Measurements from ENCODE around the gene NEK11.

The NEK11 gene, protein sequence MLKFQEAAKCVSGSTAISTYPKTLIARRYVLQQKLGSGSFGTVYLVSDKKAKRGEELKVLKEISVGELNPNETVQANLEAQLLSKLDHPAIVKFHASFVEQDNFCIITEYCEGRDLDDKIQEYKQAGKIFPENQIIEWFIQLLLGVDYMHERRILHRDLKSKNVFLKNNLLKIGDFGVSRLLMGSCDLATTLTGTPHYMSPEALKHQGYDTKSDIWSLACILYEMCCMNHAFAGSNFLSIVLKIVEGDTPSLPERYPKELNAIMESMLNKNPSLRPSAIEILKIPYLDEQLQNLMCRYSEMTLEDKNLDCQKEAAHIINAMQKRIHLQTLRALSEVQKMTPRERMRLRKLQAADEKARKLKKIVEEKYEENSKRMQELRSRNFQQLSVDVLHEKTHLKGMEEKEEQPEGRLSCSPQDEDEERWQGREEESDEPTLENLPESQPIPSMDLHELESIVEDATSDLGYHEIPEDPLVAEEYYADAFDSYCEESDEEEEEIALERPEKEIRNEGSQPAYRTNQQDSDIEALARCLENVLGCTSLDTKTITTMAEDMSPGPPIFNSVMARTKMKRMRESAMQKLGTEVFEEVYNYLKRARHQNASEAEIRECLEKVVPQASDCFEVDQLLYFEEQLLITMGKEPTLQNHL

DNA sequence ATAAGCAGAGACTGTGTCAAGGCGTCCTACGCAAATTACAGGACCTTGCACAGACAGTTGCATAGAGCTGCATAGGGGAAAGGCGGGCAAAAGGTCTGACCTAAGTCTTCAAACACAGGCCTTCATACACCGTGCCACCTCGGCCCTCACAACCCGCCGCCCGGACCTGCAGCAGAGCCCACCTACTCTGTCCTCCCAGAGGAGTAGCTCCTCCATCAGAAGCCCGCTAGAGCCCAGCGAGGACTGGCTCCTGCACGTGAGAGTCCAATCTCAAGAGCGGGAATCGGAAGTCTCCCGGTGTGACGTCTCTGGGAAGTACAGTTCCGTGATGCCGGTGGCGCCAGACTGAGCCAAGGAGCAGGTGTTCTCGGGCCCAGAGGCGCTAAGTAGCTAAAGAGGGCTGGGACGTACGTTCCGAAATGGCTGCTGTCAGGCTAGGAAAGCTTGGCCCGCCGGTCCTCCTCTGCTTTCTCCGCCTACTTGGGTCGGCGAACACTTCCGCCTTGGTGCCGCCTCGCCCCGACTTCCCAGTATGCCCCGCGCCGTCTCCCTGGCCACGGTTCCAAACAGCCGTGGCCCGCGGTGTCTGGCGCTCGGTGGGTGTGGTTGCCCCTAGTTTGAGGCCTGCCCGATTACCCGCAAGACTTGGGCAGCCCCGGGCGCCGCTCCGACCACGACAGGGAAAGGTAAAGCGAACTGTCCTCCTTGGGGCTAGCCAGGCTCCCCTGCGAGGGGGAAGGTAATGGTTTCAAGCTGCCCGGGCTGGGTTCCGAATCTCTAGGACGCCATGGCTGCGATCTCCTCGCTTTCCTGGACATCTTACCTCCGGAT, at the start of gene NEK11, which contains the start of gene ASTE1:
Gene NEK11 (plus strand): TSS at position 557 of the 831 bp plus-strand sequence. CDS start 2,832 bp downstream, outside the sequence.
Gene ASTE1 (minus strand): TSS at position 505 of the 831 bp plus-strand sequence. CDS start 1,519 bp downstream, outside the sequence.
- H3K4me3 ChIP-seq (ENCODE audit: low read depth, low read length) = peak within 1 kb of the TSS; percentile 74

DNA sequence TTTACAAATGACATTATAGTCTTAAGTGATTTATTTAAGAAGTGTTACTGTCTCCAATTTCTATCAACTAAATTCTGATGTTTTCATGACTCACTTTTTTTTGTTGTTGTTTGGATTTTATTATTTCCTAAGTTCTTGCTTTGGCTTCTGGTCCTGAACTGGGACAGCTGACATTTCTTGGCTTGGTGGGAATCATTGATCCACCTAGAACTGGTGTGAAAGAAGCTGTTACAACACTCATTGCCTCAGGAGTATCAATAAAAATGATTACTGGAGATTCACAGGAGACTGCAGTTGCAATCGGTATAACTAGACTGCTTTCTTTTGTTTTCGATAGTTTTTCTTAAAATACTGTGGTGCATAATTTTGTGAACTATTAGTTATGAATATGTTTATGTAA, 47.6 kb upstream of the NEK11 start:
- no peak overlapping the region for H3K4me3 ChIP-seq (ENCODE audit: low read depth, low read length)

DNA sequence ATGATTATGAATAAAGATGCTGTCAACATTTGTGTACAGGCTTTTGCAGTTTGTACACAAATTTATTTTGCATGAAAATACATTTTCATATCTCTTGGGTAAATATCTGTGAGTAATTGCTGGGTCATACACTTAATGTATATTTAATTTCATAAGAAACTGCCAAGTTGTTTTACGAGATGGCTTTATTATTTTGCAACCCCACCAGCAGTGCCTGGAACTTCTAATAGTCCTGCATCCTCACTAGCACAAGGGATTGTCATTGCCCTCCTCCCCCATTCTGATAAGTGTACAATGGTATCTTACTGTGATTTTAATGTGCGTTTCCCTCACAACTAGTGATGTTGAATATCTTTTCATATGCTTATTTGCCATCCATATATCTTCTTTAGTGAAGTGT, 45.2 kb upstream of the NEK11 start:
- H3K4me3 ChIP-seq (ENCODE audit: low read depth, low read length) = no peak overlapping the region

DNA sequence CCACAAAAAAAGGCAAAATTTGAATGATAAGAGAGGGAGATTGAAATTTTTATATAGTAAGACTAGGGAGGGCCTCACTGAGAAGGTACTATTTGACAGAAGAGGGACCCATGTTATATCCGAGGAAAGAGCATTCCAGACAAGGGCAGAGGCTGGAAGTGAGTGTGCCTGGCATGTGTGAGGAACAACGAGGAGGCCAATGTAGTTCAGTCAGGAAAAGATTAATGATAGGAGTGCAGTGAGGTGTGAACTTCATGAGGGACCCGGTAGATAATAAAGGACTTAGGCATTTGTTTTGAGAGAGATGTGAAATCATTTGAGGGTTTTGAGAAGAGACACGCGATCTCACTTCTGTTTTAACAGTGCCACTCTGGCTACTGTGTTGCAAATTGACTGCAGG, 36.4 kb upstream of the NEK11 start:
- H3K4me3 ChIP-seq (ENCODE audit: low read depth, low read length) = no peak overlapping the region

DNA sequence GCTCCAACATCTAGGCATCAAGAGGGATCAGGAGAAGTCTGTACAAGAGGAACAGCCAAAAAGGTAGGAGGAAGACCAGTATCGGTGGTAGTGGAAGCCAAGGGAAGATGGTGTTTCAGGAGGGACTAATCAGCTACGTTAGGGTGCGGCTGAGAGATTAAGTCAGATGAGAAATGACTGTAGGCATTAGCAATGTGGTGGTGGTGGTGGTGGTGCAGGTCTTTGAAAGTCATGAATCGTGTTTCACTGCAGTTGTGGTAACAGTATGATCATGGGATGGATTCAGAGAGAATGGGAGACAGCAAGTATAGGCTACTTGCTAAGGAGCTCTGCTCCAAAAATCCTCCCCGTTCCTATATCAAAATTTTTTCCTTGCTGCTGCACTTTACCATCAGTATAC, 35.6 kb upstream of the NEK11 start:
- no peak overlapping the region for H3K4me3 ChIP-seq (ENCODE audit: low read depth, low read length)

DNA sequence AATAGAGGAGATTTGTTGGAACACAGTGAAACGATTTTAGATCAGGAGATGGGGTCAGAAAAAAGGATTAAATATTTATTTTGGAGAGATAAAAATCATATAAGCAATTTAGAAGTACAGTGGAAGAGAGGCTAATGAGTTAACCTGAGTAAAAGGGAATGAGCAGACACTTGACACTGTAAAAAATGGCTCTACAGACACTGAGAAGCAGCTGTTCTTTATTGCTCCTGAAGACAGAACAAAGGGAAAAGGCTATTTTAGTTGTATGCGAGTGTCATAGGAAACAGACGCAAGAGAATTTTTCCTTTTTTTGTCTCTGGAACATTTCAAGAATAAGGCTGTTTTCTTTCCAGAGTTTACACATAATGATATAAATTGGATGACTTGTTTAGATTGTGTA, 34.3 kb upstream of the NEK11 start:
- H3K4me3 ChIP-seq (ENCODE audit: low read depth, low read length) = no peak overlapping the region

DNA sequence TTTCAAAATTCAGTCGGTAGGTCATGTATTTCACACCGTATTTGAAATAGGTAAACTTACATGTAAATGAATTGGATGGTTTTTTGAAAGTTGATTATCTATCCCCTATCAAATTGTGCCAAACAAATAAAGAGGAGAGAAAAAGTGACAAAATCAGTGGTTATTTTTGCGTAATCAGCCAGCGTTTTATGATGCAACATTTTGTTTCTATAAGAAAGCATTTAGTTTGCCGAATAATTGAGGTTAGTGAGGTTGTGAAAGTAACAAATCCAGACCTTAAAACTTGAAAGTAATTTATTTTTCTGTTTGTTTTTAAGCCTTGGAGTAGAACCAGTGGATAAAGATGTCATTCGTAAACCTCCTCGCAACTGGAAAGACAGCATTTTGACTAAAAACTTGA, 29.4 kb upstream of the NEK11 start:
- H3K4me3 ChIP-seq (ENCODE audit: low read depth, low read length) = no peak overlapping the region

DNA sequence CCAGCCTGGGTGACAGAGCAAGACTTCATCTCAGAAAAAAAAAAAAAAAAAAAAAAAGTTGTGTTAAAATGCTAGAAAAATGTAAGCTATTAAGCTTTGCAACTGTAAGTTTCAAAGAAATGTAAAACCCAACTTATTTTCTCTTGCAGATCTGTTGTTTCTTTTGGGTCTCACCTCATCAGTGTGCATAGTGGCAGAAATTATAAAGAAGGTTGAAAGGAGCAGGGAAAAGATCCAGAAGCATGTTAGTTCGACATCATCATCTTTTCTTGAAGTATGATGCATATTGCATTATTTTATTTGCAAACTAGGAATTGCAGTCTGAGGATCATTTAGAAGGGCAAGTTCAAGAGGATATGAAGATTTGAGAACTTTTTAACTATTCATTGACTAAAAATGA, 25.6 kb upstream of the NEK11 start:
- H3K4me3 ChIP-seq (ENCODE audit: low read depth, low read length) = no peak overlapping the region

DNA sequence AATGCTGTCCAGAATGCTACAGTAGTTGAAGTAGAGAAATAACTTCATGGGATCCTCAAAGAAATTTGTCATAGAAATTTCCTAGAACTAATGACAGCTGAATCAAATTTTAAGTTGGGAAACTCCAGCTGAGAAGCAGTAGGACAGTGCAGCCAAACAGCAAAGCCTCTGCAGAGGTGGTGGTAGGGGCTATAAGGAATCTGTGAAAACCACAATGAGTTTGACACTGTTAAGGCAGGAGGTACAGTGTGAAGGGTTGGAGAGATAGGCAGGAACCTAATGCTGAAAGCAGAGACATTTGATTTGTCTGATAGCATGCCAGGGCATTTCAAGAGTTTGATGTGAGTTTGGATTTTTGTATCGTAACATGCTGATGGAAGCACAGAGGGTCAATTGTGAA, 22.1 kb upstream of the NEK11 start:
- no peak overlapping the region for H3K4me3 ChIP-seq (ENCODE audit: low read depth, low read length)

DNA sequence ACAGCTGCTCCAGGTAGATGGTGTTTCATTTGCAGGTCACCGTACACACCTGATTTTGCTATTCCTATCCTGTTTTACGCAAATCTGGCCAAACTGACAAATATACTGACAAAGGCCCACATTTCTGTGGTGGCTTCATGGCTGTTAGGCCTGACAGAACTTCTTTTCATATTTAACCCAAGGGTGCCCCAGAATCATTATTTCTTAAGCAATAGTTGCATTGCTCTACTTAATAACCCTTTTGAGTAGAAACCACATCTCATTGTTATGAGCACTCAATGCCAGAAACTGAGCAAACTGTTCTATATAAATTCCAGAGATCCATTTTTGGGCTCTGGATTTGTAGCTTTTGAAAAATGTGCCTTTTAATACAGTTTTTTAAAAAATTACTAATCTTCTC, 19.4 kb upstream of the NEK11 start:
- no peak overlapping the region for H3K4me3 ChIP-seq (ENCODE audit: low read depth, low read length)

DNA sequence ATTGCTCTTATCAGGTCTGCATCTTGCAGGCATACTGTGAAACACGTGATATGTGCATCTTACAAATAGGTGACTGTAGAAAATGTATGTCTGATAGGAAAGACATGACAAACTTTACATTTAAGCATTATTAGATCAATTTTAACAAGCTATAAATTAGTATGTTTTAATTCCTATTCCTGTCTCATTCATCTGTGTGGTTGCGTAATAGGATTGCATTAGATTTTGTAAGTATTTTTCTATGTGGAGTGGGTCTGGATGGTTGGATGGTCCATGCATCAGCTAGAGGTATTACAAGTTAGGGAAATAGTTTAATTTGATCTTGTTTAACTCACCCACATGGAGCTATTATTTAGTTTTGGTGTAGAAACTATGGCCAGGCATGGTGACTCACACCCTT, 18.9 kb upstream of the NEK11 start:
- no peak overlapping the region for H3K4me3 ChIP-seq (ENCODE audit: low read depth, low read length)

DNA sequence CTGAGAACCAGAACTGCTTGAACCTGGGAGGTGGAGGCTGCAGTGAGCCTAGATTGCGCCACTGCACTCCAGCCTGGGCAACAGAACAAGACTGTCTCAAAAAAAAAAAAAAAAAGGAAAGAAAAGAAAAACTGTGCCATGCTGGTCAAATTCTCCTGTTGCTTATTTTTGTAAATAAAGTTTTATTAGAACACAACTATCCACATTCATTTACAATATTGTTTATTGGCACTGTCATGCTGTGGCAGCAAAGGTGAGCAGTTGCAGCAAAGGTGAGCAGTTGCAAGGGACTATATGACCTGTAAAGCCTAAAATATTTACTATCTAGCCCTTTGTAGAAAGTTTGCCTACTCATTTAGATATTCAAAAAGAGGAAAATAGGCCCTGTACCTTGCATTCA, 18.4 kb upstream of the NEK11 start:
- no peak overlapping the region for H3K4me3 ChIP-seq (ENCODE audit: low read depth, low read length)

DNA sequence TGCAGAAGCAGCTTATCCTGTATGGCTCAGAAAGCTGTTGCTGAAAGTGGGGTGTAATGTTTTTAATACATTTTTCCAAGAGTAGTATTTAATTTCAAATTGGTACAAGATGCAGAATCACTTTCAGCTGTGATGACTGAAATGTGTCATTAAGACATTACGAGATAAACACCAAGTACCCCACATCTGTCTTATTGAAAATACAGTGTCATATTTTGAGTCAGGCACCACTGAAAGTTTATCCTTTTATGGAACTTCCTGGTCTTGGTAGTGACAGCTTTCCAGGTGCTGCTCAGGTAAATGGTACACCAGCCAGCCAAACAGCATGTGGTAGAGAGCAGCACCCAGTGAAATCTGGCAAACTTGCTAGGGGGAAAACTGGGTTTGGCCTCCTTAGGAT, 17.0 kb upstream of the NEK11 start:
- no peak overlapping the region for H3K4me3 ChIP-seq (ENCODE audit: low read depth, low read length)

DNA sequence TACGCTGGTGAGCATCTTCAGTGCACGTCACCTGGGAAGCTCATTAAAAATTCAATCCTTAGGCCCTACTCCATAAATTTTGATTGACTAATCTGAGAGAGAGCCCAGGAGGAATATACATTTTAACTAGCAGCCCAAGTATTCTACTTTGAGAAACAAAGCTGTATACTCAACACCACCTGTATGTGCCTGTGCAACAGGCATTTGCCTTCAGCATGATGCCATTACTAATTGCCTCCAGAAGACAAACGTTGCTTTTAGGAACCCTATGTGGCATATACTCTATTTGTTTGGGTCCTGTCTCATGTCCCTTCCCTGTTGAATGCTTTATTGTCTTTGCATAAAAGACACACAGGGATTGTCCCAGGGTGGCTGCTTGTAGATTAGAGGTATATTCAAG, 7.7 kb upstream of the NEK11 start:
- H3K4me3 ChIP-seq (ENCODE audit: low read depth, low read length) = no peak overlapping the region

DNA sequence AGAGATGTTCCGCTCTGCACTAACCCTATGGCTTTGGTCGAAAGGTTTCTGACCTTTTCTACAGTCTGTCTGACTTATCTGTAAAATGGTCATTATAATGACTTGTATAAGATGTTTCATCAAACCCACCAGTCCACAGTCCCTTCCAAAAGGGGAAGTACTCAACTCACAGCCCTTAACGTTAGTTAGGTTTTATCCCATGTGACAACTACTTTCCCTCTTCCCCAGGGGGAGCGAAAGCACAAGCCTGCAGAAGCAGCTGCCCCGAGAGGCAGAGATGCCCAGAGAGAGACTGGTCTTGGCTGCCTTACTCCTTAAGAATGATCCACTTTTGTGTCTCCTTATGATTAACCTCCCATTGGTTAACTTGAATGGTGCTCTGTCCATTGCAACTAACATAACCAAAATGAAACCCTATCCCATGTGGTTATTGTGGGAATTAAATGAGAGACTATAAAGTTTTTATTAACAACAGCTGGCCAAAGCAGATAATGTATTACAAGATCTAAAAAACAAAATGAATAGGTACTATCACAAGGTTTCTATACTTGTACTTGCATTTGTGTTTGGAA, 6.5 kb upstream of the NEK11 start:
- H3K4me3 ChIP-seq (ENCODE audit: low read depth, low read length) = no peak overlapping the region

DNA sequence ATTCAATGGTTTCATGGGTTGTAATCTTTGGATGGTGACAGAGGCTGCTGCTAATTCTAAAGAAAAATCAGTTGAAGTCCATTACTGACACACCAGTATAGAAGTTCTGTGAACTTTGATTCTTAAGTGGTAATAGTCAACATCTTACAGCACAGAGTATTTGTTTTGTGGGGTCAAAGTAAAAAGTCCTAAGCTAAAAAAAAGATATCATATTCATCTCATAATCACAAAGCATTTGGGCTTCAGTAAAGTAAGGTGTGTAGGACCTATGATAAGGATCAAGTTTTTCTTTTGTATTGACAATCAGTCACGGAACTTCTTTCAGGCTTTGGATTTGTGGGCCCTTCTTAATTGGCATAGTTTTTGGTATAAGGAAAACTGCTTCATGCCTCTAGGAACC, 1.1 kb upstream of the NEK11 start:
- H3K4me3 ChIP-seq (ENCODE audit: low read depth, low read length) = no peak overlapping the region

DNA sequence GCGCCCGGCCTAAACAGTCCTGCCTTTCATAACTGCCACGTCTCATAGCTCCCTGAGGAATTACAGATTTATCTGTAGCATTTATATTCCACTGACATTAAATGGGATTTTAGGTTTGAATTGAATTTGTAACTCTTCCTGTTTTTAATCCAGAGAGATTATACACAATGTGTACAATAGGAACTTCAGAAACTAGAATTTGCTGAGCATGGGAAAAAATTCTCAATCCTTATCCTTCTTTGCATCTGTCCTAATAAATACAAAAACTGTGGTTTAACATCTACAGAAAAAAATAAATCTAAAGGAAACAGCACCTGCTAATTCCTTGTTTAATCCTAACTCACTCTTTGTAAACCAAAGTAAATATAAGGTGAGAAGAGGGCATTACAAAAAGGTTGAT, 2.2 kb downstream of the NEK11 start:
- H3K4me3 ChIP-seq (ENCODE audit: low read depth, low read length) = no peak overlapping the region

DNA sequence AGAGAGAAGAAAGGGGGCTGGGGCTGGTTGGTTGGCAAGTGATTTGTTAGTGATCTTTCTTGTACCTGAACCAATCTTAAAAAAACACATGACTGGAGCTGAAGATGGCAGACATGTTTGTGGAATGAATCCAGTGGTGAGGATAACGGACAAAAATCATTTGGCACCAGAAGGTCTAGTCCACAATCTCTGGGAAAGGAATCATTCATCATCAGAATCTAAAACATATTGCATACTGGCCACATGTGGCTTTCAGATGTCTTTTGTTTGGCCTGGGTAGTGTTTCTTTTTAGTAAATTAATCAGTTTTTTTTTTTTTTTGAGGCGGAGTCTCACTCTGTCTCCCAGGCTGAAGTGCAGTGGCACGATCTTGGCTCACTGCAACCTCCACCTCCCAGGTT, 5.0 kb downstream of the NEK11 start:
- H3K4me3 ChIP-seq (ENCODE audit: low read depth, low read length) = no peak overlapping the region

DNA sequence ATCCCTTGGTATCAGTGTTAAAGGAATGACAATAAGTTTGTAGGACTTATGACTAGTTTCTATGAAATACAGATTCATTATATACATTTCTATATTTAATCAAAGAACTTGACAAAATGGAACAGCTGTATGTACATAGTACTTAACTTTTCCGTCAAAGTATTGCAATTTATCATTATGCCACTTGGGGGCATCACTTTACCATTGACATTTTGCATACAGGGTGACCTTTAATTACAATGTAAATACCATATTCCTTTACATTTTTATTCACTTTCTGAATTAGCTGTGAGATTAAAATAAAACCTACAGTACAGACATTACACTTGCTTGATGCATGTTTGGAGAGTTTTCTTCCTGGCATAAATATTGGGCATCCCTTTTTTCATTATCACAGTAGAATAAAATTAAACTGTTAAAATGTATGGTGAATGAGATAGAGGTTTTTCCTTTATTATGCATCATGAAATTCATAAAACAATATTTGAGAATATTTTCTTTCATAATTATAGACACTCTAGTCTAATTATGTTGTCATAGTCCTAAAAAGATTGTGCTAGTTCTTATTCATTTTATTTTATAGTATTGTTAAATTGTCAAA, 6.9 kb downstream of the NEK11 start:
- H3K4me3 ChIP-seq (ENCODE audit: low read depth, low read length) = no peak overlapping the region

DNA sequence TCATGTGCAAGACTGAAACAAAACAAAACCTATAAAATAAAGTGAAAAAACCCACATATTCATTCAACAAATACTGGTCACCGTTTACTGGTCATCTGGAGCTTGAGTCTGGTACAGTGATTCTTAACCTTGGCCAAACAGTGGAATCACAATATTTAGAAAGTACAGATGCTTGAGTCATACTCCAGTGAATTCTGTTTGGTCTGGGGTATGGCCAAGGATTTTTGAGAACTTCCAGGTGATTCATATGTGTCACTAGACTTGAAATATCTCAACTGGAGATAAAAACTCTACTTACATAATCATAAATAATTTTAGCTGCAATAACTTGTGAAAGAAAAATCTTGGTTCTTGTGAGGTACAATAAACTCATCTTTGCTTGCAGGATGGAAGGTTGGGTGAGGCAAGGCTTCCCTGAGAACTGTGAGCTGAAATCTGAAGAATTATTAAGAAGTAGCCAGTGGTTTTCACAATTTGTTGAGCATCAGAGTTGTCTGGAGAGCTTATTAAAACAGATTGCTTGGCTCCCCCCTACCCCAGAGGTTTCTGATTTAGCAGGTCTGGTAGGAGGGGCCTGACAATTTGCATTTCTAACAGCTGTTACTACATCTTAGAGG, 9.6 kb downstream of the NEK11 start:
- no peak overlapping the region for H3K4me3 ChIP-seq (ENCODE audit: low read depth, low read length)

Measured in iPS-11a (cell line).